ENCODE data around the gene MRTO4. TPM values are rescaled to one million over a fixed set of nuclear protein-coding genes. Genes with fewer than 3 reads are reported as not detected.
"Not testable (repeated sequence)": the region's sequence is repeated elsewhere in the genome, so short reads cannot be mapped to it uniquely, and the experiment has no call there.

The MRTO4 gene
- total and polyA plus RNA-seq, 9 donors: 26.8 to 30.1 (median 27.8) TPM

GRCh38 chr1:19269427-19270342 is 18.1 kb downstream of the MRTO4 start:
- not testable (repeated sequence) for H3K4me3 ChIP-seq (ENCODE audit: low read length); H3K9me3 ChIP-seq (replicated peaks; ENCODE audit: control insufficient read depth, low read depth, low read length); H3K36me3 ChIP-seq (ENCODE audit: control insufficient read depth, insufficient read depth, low read length); H3K27ac ChIP-seq (ENCODE audit: low read length); DNase-seq; H3K27me3 ChIP-seq (ENCODE audit: control insufficient read depth, insufficient read depth, low read length); H3K4me1 ChIP-seq (ENCODE audit: control insufficient read depth, insufficient read depth, low read length)
- 83% methylated on average over 2 of the region's 9 CpGs for WGBS (ENCODE audit: insufficient coverage)

GRCh38 chr1:19270343-19270730 is 18.7 kb downstream of the MRTO4 start:
- not testable (repeated sequence) for H3K4me3 ChIP-seq (ENCODE audit: low read length); H3K36me3 ChIP-seq (ENCODE audit: control insufficient read depth, insufficient read depth, low read length); H3K4me1 ChIP-seq (ENCODE audit: control insufficient read depth, insufficient read depth, low read length); H3K27ac ChIP-seq (ENCODE audit: low read length); H3K27me3 ChIP-seq (ENCODE audit: control insufficient read depth, insufficient read depth, low read length); DNase-seq; H3K9me3 ChIP-seq (replicated peaks; ENCODE audit: control insufficient read depth, low read depth, low read length)
- WGBS (ENCODE audit: insufficient coverage): 89% methylated on average over 6 of the region's 6 CpGs

DNA sequence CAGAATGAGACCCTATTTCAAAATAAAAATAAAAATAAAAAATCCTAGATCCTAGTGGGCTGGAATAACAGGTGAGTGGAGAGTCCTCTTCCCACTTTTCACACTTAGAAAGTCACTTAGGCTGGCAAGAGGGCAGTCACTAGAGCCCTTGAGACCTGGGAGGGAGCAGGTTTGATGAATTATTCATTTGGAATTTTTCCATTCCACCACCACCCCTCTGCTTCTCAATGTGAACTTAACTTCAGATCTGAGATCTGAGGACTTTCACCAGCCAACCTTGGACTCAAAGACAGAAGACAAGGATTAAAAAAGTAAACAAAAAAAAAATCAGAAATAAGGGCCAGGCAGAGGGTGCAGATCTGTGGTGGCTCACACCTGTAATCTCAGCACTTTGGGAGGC is 20.5 kb downstream of the MRTO4 start:
- Histone ChIP-seq H3K9me3 (replicated peaks; ENCODE audit: control insufficient read depth, low read depth, low read length) (peaks cover 3% of the 10 kb centered on the region), H3K27ac (ENCODE audit: low read length) (no peak overlapping the region), H3K36me3 (ENCODE audit: control insufficient read depth, insufficient read depth, low read length) (no peaks in the 10 kb centered on the region), H3K4me3 (ENCODE audit: low read length) (no peak overlapping the region), H3K27me3 (ENCODE audit: control insufficient read depth, insufficient read depth, low read length) (peaks cover 6% of the 10 kb centered on the region), H3K4me1 (ENCODE audit: control insufficient read depth, insufficient read depth, low read length) (peaks cover 4% of the 10 kb centered on the region)
- no peak for DNase-seq

GRCh38 chr1:19273106-19273843 is 21.7 kb downstream of the MRTO4 start:
- peaks cover 3% of the 10 kb centered on the region for H3K9me3 ChIP-seq (replicated peaks; ENCODE audit: control insufficient read depth, low read depth, low read length)
- H3K27me3 ChIP-seq (ENCODE audit: control insufficient read depth, insufficient read depth, low read length): peaks cover 6% of the 10 kb centered on the region
- H3K36me3 ChIP-seq (ENCODE audit: control insufficient read depth, insufficient read depth, low read length): no peaks in the 10 kb centered on the region
- H3K4me3 ChIP-seq (ENCODE audit: low read length): no peak overlapping the region
- DNase-seq: no peak
- no peak overlapping the region for H3K27ac ChIP-seq (ENCODE audit: low read length)
- peaks cover 4% of the 10 kb centered on the region for H3K4me1 ChIP-seq (ENCODE audit: control insufficient read depth, insufficient read depth, low read length)
- WGBS (ENCODE audit: insufficient coverage): 80% methylated on average over 17 of the region's 22 CpGs

DNA sequence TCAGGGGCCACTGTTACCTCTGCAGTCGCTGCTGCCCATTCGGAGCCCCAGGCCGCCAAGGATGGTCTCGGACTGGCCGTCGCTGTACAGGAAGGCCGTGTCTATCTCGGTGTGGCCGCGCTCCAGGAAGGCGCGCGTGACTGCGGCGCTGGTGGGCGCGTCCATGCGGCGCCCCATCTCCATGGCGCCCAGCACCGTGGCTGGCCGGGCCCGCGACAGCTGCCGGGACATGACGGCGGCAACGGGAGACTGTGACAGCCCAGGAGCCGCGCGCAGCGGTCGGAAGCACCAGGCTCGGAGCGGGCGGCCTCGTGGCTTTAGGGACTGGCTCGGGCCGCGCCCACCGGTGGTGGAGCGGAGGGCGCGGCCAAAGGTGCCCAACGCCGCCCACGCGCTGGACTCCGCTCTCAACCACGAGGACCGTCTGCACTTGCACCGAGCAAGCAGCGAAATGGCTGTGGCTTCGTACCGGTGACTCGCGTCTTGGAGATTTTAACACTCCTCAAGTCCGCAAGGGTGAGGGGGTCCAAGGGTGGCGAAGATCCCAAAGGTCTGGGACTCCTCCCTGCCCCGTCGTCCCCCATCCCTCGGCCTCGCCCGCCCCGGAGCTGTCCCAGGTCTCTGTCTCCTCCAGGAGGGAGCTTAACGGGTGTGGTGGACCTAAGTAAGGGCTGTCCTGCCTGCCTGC is 22.4 kb downstream of the MRTO4 start:
- H3K4me3 ChIP-seq (ENCODE audit: low read length); H3K36me3 ChIP-seq (ENCODE audit: control insufficient read depth, insufficient read depth, low read length); H3K27ac ChIP-seq (ENCODE audit: low read length); DNase-seq; H3K9me3 ChIP-seq (replicated peaks; ENCODE audit: control insufficient read depth, low read depth, low read length); H3K4me1 ChIP-seq (ENCODE audit: control insufficient read depth, insufficient read depth, low read length); H3K27me3 ChIP-seq (ENCODE audit: control insufficient read depth, insufficient read depth, low read length): not testable (repeated sequence)
- 9% methylated on average over 34 of the region's 66 CpGs for WGBS (ENCODE audit: insufficient coverage)

- Histone ChIP-seq H3K36me3 (ENCODE audit: control insufficient read depth, insufficient read depth, low read length) (no peaks in the 10 kb centered on the region), H3K27me3 (ENCODE audit: control insufficient read depth, insufficient read depth, low read length) (peaks cover 6% of the 10 kb centered on the region), H3K27ac (ENCODE audit: low read length) (no peak overlapping the region), H3K4me1 (ENCODE audit: control insufficient read depth, insufficient read depth, low read length) (peaks cover 4% of the 10 kb centered on the region), H3K4me3 (ENCODE audit: low read length) (no peak overlapping the region), H3K9me3 (replicated peaks; ENCODE audit: control insufficient read depth, low read depth, low read length) (peaks cover 3% of the 10 kb centered on the region)
- WGBS (ENCODE audit: insufficient coverage): 94% methylated on average over 2 of the region's 5 CpGs
- DNase-seq: no peak
Observed at GRCh38 chr1:19274636-19275035, 23.0 kb downstream of the MRTO4 start.

GRCh38 chr1:19283891-19284290 is 32.3 kb downstream of the MRTO4 start:
- 94% methylated on average over 7 of the region's 9 CpGs for WGBS (ENCODE audit: insufficient coverage)
- Histone ChIP-seq H3K27me3 (ENCODE audit: control insufficient read depth, insufficient read depth, low read length) (peaks cover 2% of the 10 kb centered on the region), H3K27ac (ENCODE audit: low read length) (no peak overlapping the region), H3K36me3 (ENCODE audit: control insufficient read depth, insufficient read depth, low read length) (peaks cover 10% of the 10 kb centered on the region), H3K4me1 (ENCODE audit: control insufficient read depth, insufficient read depth, low read length) (peaks cover 2% of the 10 kb centered on the region), H3K9me3 (replicated peaks; ENCODE audit: control insufficient read depth, low read depth, low read length) (no peaks in the 10 kb centered on the region), H3K4me3 (ENCODE audit: low read length) (no peak overlapping the region)
- no peak for DNase-seq

DNA sequence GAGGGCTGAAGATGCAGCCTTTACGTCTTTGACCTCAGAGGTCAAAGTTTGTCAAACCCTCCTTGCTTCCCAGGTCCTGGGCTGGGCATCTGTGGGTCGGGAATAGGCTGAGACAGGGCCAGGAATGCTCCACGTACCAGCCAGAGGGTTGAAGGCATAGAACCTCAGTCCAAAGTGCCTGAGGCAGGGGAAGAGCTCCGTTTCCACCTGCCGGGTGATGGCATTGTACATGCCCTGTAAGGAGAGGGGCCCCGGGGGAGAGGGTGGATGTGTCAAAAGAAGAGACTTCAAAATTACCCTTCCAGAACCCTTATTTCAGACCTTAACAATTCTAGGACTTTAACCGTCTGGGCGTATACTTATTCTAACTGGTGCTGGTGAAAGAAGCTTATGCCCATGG is 33.3 kb downstream of the MRTO4 start:
- Histone ChIP-seq H3K36me3 (ENCODE audit: control insufficient read depth, insufficient read depth, low read length) (peaks cover 10% of the 10 kb centered on the region), H3K27ac (ENCODE audit: low read length) (no peak overlapping the region), H3K4me1 (ENCODE audit: control insufficient read depth, insufficient read depth, low read length) (peaks cover 8% of the 10 kb centered on the region), H3K4me3 (ENCODE audit: low read length) (no peak overlapping the region), H3K27me3 (ENCODE audit: control insufficient read depth, insufficient read depth, low read length) (peaks cover 3% of the 10 kb centered on the region), H3K9me3 (replicated peaks; ENCODE audit: control insufficient read depth, low read depth, low read length) (no peaks in the 10 kb centered on the region)
- WGBS (ENCODE audit: insufficient coverage): 84% methylated on average over 3 of the region's 8 CpGs
- no peak for DNase-seq

DNA sequence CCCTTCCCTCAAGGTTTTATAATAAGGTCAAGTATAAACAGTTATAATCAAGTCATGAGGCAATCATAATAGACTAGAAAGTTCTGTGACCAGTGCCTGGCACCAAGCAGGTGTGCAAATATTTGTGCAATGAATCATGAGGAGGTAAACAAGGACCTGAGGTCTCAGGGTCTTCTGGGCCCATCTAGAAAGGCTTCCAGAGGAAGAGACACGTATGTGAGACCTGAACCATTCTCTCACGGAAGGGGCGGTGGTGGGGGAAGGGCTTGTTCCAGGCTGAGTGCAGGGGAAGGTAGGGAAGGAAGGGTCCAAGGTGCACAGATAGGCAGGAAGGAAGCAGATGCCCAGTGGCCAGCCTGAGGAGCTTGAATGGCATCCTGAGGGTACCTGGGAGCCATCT is 33.8 kb downstream of the MRTO4 start:
- not testable (repeated sequence) for DNase-seq; H3K4me1 ChIP-seq (ENCODE audit: control insufficient read depth, insufficient read depth, low read length); H3K9me3 ChIP-seq (replicated peaks; ENCODE audit: control insufficient read depth, low read depth, low read length); H3K27me3 ChIP-seq (ENCODE audit: control insufficient read depth, insufficient read depth, low read length); H3K27ac ChIP-seq (ENCODE audit: low read length); H3K4me3 ChIP-seq (ENCODE audit: low read length)
- H3K36me3 ChIP-seq (ENCODE audit: control insufficient read depth, insufficient read depth, low read length): peaks cover 10% of the 10 kb centered on the region
- WGBS (ENCODE audit: insufficient coverage): no CpG with 5 or more reads among the region's 3 CpGs

GRCh38 chr1:19285807-19286206 is 34.2 kb downstream of the MRTO4 start:
- H3K4me1 ChIP-seq (ENCODE audit: control insufficient read depth, insufficient read depth, low read length); H3K27ac ChIP-seq (ENCODE audit: low read length); H3K9me3 ChIP-seq (replicated peaks; ENCODE audit: control insufficient read depth, low read depth, low read length); H3K27me3 ChIP-seq (ENCODE audit: control insufficient read depth, insufficient read depth, low read length); H3K4me3 ChIP-seq (ENCODE audit: low read length); DNase-seq: not testable (repeated sequence)
- peaks cover 10% of the 10 kb centered on the region for H3K36me3 ChIP-seq (ENCODE audit: control insufficient read depth, insufficient read depth, low read length)
- 69% methylated on average over 3 of the region's 3 CpGs for WGBS (ENCODE audit: insufficient coverage)

All from muscle of leg (tissue), 11 donors.